Forelimb muscle (tissue), 1 donor: ENCODE measurements around the gene ELAC2. TPM values are rescaled to one million over a fixed set of nuclear protein-coding genes. Genes with fewer than 3 reads are reported as not detected.

ENCODE experiments used
- DNase-seq: peaks from one replicate; pipeline ENCODE4 v3.0.0-alpha.2; 2013; ENCODE audit warnings: low read depth
- polyA plus RNA-seq: library from polyadenylated mRNA; unstranded; fragments of 120-200 nt; gene quantifications from one replicate; pipeline ENCODE4 v1.2.1, GENCODE V29; 2013; ENCODE audit not compliant: insufficient read length

The ELAC2 gene
- polyA plus RNA-seq, 1 donor, result 43.6 TPM

GRCh38 chr17:12955521-12955920 lies 62.3 kb downstream of the ELAC2 start:
- no peak for DNase-seq

- DNase-seq, result no peak
Observed at GRCh38 chr17:12953156-12953555, 64.7 kb downstream of the ELAC2 start.

- no peak for DNase-seq
Observed at GRCh38 chr17:12952012-12952411, 65.8 kb downstream of the ELAC2 start.

GRCh38 chr17:12947047-12947446 lies 70.8 kb downstream of the ELAC2 start:
- DNase-seq, result no peak

Other genes with a start within 250 kb of the ELAC2 start
- 4.8 TPM for gene ARHGAP44, start 228.5 kb downstream of the ELAC2 start, polyA plus RNA-seq